Loucy (cell line): ENCODE results near the gene SH3BP5.

ENCODE experiments used
- H2AFZ ChIP-seq: fragments of 200-600 bp; sonication (generic); 2 replicates; pipeline ENCODE4 v1.6.0; 2016; ENCODE audit warnings: antibody characterized with exemption, mild to moderate bottlenecking, low read length, moderate library complexity
- H3F3A ChIP-seq: fragments of 200-600 bp; 2 replicates; pipeline ENCODE4 v1.6.0; 2016; ENCODE audit warnings: antibody characterized with exemption, low read depth, mild to moderate bottlenecking
- H3K27me3 ChIP-seq: fragments of 200-600 bp; sonication (generic); 2 replicates; pipeline ENCODE4 v1.6.1; 2014; ENCODE audit warnings: low read length, mild to moderate bottlenecking; ENCODE audit not compliant: insufficient read depth, poor library complexity, severe bottlenecking
- H3K36me3 ChIP-seq: fragments of 200-600 bp; sonication (generic); 2 replicates; pipeline ENCODE4 v1.6.1; 2016; ENCODE audit warnings: low read length; ENCODE audit not compliant: insufficient read depth
- H3K4me1 ChIP-seq: fragments of 200-600 bp; sonication (generic); 2 replicates; pipeline ENCODE4 v1.5.1; 2014; ENCODE audit warnings: low read length, mild to moderate bottlenecking; ENCODE audit not compliant: insufficient read depth, poor library complexity, severe bottlenecking
- H3K4me2 ChIP-seq: fragments of 200-600 bp; sonication (generic); 2 replicates; pipeline ENCODE4 v1.6.0; 2014; ENCODE audit warnings: antibody characterized with exemption, low read length, low read depth, mild to moderate bottlenecking; ENCODE audit not compliant: poor library complexity, severe bottlenecking
- H3K4me3 ChIP-seq: fragments of 200-600 bp; sonication (generic); 2 replicates; pipeline ENCODE4 v1.5.1; 2014; ENCODE audit warnings: low read length, mild to moderate bottlenecking, mixed read lengths; ENCODE audit not compliant: poor library complexity, severe bottlenecking
- H3K79me2 ChIP-seq: fragments of 200-600 bp; sonication (generic); 2 replicates; pipeline ENCODE4 v1.6.1; 2014; ENCODE audit warnings: low read length; ENCODE audit not compliant: insufficient read depth
- H3K9ac ChIP-seq: fragments of 200-600 bp; sonication (generic); 2 replicates; pipeline ENCODE4 v1.6.0; 2014; ENCODE audit warnings: mild to moderate bottlenecking, low read depth, low read length, moderate library complexity; ENCODE audit not compliant: poor library complexity, severe bottlenecking
- H3K9me2 ChIP-seq: fragments of 200-600 bp; sonication (generic); replicated peaks from 2 replicates; pipeline ENCODE4 v1.6.1; 2016; ENCODE audit warnings: low read depth, low read length, mixed read lengths
- H3K9me3 ChIP-seq: fragments of 200-600 bp; sonication (generic); 2 replicates; pipeline ENCODE4 v1.6.1; 2014; ENCODE audit warnings: mild to moderate bottlenecking, antibody characterized with exemption, low read length, low read depth; ENCODE audit not compliant: insufficient read depth
- H4K20me1 ChIP-seq: fragments of 200-600 bp; sonication (generic); 2 replicates; pipeline ENCODE4 v1.6.0; 2014; ENCODE audit warnings: antibody characterized with exemption, low read length, mild to moderate bottlenecking; ENCODE audit not compliant: insufficient read depth, poor library complexity, severe bottlenecking
- EZH2phosphoT487 ChIP-seq: fragments of 200-600 bp; IDR thresholded peaks from 2 replicates; pipeline ENCODE4 v1.6.1; 2018; ENCODE audit warnings: antibody characterized with exemption, mild to moderate bottlenecking, moderate library complexity, borderline replicate concordance
- TF ChIP-seq, protein P1 (sequence below): fragments of 200-600 bp; sonication (generic); conservative IDR thresholded peaks from 2 replicates; pipeline ENCODE4 v1.5.1; 2014; ENCODE audit warnings: mild to moderate bottlenecking, antibody characterized with exemption, low read length

SH3BP5 gene

DNA sequence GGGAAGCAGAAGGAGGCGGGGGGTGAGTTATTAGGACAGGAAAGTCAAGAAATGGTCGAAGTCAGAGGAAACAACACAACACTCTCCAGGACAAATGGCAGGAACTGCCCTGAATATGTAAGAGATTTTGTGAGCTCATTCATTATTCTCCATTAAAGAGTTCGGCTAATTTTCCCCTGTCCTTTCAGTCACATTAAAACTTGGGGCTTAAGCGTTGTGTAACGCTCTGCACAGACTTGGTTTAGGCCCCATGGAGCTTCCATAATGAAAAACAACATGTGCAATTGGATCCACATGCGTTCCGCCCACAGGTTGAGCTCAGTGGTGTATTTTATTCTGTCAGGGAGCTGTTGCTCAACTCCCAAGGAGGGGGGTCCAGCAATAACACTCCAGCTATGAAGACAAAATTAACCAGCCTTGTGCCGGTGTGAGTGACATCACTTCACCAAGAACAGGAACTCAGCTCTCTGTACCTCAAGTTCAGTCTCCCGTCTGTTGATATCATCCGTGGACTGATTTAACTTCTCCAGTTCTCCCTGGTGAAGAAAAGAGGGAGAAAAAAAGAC lies 2.3 kb downstream of the SH3BP5 start:
- Histone ChIP-seq H3K9me3 (no peaks in the 10 kb centered on the region), H3K4me2 (peak overlapping the region; percentile 84), H3K79me2 (peaks cover 51% of the 10 kb centered on the region), H3K36me3 (no peaks in the 10 kb centered on the region), H2AFZ (no peak overlapping the region), H4K20me1 (no peaks in the 10 kb centered on the region), H3K4me1 (peaks cover 75% of the 10 kb centered on the region), H3K9ac (peak overlapping the region; percentile 75), H3K9me2 (no peaks in the 10 kb centered on the region), H3K4me3 (peak overlapping the region; percentile 76), H3F3A (peaks cover 20% of the 10 kb centered on the region), H3K27me3 (no peaks in the 10 kb centered on the region)
- TF ChIP-seq, protein P1, sequence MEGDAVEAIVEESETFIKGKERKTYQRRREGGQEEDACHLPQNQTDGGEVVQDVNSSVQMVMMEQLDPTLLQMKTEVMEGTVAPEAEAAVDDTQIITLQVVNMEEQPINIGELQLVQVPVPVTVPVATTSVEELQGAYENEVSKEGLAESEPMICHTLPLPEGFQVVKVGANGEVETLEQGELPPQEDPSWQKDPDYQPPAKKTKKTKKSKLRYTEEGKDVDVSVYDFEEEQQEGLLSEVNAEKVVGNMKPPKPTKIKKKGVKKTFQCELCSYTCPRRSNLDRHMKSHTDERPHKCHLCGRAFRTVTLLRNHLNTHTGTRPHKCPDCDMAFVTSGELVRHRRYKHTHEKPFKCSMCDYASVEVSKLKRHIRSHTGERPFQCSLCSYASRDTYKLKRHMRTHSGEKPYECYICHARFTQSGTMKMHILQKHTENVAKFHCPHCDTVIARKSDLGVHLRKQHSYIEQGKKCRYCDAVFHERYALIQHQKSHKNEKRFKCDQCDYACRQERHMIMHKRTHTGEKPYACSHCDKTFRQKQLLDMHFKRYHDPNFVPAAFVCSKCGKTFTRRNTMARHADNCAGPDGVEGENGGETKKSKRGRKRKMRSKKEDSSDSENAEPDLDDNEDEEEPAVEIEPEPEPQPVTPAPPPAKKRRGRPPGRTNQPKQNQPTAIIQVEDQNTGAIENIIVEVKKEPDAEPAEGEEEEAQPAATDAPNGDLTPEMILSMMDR = no peak
- TF ChIP-seq EZH2phosphoT487 = no peak

GRCh38 chr3:15329046-15330005 lies 3.1 kb downstream of the SH3BP5 start:
- no peaks in the 10 kb centered on the region for H3K27me3 ChIP-seq
- H3K36me3 ChIP-seq = no peaks in the 10 kb centered on the region
- peak overlapping the region; percentile 84 for H3K4me2 ChIP-seq
- peaks cover 83% of the 10 kb centered on the region for H3K4me1 ChIP-seq
- peaks cover 20% of the 10 kb centered on the region for H3F3A ChIP-seq
- peaks cover 59% of the 10 kb centered on the region for H3K79me2 ChIP-seq
- H3K9ac ChIP-seq = peak overlapping the region; percentile 75
- TF ChIP-seq EZH2phosphoT487 = no peak
- TF ChIP-seq, protein P1 = no peak
- peak overlapping the region; percentile 76 for H3K4me3 ChIP-seq
- no peaks in the 10 kb centered on the region for H3K9me2 ChIP-seq
- no peaks in the 10 kb centered on the region for H4K20me1 ChIP-seq
- no peaks in the 10 kb centered on the region for H3K9me3 ChIP-seq
- no peak overlapping the region for H2AFZ ChIP-seq

GRCh38 chr3:15327941-15328340 lies 4.4 kb downstream of the SH3BP5 start:
- Histone ChIP-seq H3K27me3 (no peaks in the 10 kb centered on the region), H3F3A (peaks cover 20% of the 10 kb centered on the region), H3K36me3 (no peaks in the 10 kb centered on the region), H3K9me3 (no peaks in the 10 kb centered on the region), H2AFZ (peak overlapping the region; percentile 5; the same call in 1 of the 2 replicates), H3K4me3 (peak overlapping the region; percentile 76), H4K20me1 (no peaks in the 10 kb centered on the region), H3K9ac (peak overlapping the region; percentile 70), H3K79me2 (peaks cover 71% of the 10 kb centered on the region), H3K9me2 (no peaks in the 10 kb centered on the region), H3K4me2 (peak overlapping the region; percentile 84), H3K4me1 (peaks cover 88% of the 10 kb centered on the region)
- TF ChIP-seq, protein P1 = no peak
- TF ChIP-seq EZH2phosphoT487 = no peak
